ENCODE data around the gene EPS8L3. TPM values are rescaled to one million over a fixed set of nuclear protein-coding genes. Genes with fewer than 3 reads are reported as not detected.

EPS8L3 gene
- total RNA-seq, 1 donor from 2014 or later = 0.11 TPM

DNA sequence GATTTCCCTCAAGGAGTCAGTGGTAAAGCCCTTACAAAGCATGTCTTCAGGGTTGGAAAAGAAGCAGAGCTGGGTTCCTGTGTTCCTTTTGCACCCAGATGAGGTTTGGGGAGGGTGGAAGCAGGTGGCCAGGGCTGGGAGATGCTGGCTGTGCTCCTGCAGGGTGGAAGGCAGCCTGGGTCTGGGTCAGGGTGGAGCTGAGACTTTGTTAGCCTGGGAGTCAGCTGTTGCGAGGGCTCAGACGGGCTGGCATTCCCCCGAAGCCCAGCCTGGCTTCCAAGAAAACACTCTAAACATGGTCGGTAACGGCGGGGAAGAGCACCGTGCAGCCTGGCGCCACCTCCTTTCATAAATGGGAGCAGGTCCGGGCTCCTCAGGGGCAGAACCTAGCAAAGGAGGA is 43.7 kb upstream of the EPS8L3 start:
- no peak for DNase-seq
- Histone ChIP-seq H3K27ac (replicated peaks) (peak overlapping the region; percentile 38), H3K27me3 (ENCODE audit: low read depth) (no peaks in the 10 kb centered on the region), H3K4me3 (no peak overlapping the region), H3K36me3 (no peaks in the 10 kb centered on the region), H3K4me1 (peaks cover 38% of the 10 kb centered on the region), H3K9me3 (replicated peaks) (no peaks in the 10 kb centered on the region)
- TF ChIP-seq, protein P1, sequence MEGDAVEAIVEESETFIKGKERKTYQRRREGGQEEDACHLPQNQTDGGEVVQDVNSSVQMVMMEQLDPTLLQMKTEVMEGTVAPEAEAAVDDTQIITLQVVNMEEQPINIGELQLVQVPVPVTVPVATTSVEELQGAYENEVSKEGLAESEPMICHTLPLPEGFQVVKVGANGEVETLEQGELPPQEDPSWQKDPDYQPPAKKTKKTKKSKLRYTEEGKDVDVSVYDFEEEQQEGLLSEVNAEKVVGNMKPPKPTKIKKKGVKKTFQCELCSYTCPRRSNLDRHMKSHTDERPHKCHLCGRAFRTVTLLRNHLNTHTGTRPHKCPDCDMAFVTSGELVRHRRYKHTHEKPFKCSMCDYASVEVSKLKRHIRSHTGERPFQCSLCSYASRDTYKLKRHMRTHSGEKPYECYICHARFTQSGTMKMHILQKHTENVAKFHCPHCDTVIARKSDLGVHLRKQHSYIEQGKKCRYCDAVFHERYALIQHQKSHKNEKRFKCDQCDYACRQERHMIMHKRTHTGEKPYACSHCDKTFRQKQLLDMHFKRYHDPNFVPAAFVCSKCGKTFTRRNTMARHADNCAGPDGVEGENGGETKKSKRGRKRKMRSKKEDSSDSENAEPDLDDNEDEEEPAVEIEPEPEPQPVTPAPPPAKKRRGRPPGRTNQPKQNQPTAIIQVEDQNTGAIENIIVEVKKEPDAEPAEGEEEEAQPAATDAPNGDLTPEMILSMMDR (IDR thresholded peaks at IDR 0.05; ENCODE audit: borderline replicate concordance) = no peak
- intact Hi-C loops (cut with micrococcal nuclease) = no loop called here

DNA sequence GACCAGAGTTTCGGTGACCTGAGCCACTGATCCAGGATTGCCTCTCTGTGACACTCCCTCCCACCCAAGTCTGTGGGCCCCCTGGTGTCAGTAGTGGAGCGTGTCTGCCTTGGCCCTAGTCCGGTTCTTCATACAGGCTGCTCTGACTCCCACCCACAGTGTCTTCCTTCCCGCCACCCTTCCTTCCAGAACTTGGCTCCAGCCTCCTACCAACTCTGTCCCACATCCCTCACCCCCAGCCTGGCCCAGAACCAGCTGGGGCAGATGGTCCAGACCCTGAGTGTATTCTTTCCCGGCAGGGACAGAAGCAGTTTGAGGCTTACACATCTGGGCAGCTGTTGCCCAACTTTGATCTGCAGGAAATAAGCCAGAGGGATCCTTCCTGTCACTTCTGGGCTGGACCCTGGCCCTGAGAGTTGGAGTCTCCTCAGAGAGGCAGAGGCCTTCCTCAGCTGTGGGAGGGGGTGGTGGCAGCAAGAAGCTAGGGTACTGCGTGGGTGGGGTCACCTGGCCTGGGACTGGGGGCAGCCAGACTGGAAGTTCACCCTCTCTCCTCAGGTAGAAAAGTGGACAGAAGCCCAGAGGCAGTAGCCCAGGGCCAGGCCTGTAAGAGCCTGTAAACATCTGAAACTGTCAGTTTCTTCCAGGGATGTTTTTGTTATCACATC is 43.1 kb upstream of the EPS8L3 start:
- TF ChIP-seq, protein P1 (IDR thresholded peaks at IDR 0.05; ENCODE audit: borderline replicate concordance) = no peak
- Histone ChIP-seq H3K9me3 (replicated peaks) (no peaks in the 10 kb centered on the region), H3K36me3 (no peaks in the 10 kb centered on the region), H3K27me3 (ENCODE audit: low read depth) (no peaks in the 10 kb centered on the region), H3K4me1 (peaks cover 40% of the 10 kb centered on the region), H3K27ac (replicated peaks) (peak overlapping the region; percentile 38), H3K4me3 (no peak overlapping the region)
- intact Hi-C loops (cut with micrococcal nuclease) = no loop called here
- DNase-seq = no peak

DNA sequence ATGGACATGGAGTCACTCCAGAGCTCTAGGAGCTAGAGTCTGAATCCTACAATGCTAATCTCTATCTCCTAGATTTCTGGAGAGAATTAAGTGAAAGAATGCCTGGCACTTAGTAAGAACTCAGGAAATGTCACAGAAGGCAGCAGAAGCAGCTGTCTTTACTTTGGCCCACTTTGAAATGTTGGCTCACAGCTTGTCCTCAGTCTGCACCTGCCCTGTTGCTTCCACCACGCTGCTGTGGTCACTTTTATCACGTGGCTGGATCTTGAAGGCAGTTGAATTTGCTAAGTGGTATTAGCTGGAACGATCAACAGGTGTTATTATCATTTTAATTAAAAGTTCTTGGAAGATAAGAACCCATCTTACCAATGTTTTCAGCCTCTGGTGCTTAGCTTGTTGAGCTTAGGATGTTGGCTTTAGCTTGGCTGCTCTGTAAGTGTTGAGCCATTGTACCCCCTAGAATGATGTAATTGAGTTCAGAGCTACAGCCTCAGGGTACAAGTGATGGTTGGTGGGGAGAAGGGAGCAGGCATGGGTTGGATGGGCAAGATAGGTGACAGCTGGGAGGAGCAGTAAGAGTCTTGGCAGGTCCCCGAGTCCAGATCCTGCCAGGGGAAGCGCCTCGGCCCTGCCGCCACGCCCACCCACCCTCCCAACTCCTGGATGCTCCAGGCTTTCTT is 41.9 kb upstream of the EPS8L3 start:
- H3K27ac ChIP-seq (replicated peaks) = no peak overlapping the region
- H3K4me3 ChIP-seq = no peak overlapping the region
- no peaks in the 10 kb centered on the region for H3K27me3 ChIP-seq (ENCODE audit: low read depth)
- TF ChIP-seq, protein P1 (IDR thresholded peaks at IDR 0.05; ENCODE audit: borderline replicate concordance) = no peak
- no peak for DNase-seq
- no peaks in the 10 kb centered on the region for H3K36me3 ChIP-seq
- H3K4me1 ChIP-seq = peaks cover 40% of the 10 kb centered on the region
- H3K9me3 ChIP-seq (replicated peaks) = no peaks in the 10 kb centered on the region
- intact Hi-C loops (cut with micrococcal nuclease) = no loop called here

DNA sequence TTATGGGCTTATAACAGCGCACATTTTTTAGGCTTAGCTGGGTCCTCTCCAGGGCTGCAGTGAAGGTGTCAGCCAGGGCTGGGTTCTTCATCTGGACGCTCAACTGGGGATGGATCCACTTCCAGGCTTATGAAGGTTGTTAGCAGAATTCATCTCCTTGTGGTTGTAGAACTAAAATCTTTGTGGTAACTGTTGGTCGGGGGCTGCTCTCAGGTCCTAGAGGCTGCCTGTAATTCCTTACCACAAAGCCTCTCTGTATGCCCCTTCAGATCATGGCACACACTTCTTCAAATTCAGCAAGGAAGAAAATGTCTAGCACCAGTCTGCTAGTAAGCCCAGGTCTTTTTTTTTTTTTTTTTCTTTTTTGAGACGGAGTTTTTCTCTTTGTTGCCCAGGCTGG is 40.9 kb upstream of the EPS8L3 start:
- Histone ChIP-seq H3K27me3 (ENCODE audit: low read depth) (no peaks in the 10 kb centered on the region), H3K4me1 (peaks cover 40% of the 10 kb centered on the region), H3K36me3 (no peaks in the 10 kb centered on the region), H3K27ac (replicated peaks) (no peak overlapping the region), H3K4me3 (no peak overlapping the region), H3K9me3 (replicated peaks) (no peaks in the 10 kb centered on the region)
- TF ChIP-seq, protein P1 (IDR thresholded peaks at IDR 0.05; ENCODE audit: borderline replicate concordance) = no peak
- no peak for DNase-seq
- intact Hi-C loops (cut with micrococcal nuclease) = no loop called here

DNA sequence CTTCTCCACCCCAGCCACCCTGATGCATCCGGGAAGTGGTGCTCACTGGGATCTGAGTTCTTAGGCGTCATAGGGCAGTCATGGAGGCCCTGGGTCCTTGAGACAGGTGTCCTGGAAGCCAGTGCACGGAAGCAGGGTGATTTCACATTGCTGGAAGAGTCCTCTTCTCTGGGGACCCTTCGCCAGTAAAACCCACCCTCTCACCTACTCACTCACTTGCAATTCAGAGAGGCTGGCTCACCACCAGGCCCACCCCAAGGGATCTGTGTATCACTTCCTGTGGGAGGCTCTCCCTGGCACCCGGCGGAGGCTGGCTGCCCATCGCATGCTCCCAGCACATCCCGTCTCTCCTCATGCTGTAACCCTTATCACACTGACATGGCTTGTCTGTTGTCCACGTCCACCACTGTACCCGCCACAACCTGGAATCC is 40.2 kb upstream of the EPS8L3 start:
- DNase-seq = no peak
- TF ChIP-seq, protein P1 (IDR thresholded peaks at IDR 0.05; ENCODE audit: borderline replicate concordance) = no peak
- intact Hi-C loops (cut with micrococcal nuclease) = no loop called here
- Histone ChIP-seq H3K36me3 (no peaks in the 10 kb centered on the region), H3K27ac (replicated peaks) (no peak overlapping the region), H3K9me3 (replicated peaks) (no peaks in the 10 kb centered on the region), H3K4me3 (no peak overlapping the region), H3K27me3 (ENCODE audit: low read depth) (no peaks in the 10 kb centered on the region), H3K4me1 (peaks cover 39% of the 10 kb centered on the region)
